Measurements from ENCODE around the gene CDH10.

CDH10 gene

DNA sequence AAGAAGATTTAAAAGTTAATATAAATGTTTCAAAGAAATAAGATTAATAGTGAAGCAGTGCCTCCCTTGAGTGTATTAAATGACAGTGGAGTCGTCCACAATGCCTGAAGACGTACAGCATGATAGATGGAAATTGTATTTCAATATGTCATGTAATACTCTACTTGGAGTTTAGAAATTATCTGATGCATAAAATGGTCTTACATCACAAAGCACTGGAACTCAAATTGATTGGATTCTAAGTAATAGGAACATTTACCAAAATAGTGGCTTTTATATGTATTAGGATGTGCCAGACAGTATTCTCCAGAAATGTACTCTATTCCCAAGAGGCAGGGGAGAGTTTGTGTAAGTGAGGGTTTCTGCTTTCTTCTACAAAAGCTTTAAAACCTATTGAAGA, 49.4 kb downstream of the CDH10 start:
- no peak for DNase-seq

GRCh38 chr5:24591426-24591825, 53.4 kb downstream of the CDH10 start:
- no peak for DNase-seq

- no peak for DNase-seq
Measured at GRCh38 chr5:24589566-24589965, 55.2 kb downstream of the CDH10 start.

DNA sequence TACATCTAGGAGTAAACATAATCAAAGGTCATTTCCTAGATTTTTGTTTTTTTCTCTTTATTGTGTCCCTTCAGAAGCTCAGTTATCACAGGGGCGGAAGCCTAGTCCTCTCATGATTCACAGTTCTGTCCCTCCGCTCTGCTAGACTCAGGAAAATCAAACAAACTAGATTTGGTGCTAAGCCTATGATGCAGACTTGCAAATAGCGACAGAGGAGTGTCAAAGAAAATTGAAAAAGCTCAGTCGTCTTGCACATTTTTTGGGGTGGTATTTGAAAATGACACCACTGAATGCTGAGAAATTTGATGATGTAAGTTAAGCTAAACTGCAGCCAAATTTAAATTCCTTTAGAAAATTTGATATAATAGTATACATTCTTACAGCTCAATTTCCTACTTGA, 59.0 kb downstream of the CDH10 start:
- no peak for DNase-seq

DNA sequence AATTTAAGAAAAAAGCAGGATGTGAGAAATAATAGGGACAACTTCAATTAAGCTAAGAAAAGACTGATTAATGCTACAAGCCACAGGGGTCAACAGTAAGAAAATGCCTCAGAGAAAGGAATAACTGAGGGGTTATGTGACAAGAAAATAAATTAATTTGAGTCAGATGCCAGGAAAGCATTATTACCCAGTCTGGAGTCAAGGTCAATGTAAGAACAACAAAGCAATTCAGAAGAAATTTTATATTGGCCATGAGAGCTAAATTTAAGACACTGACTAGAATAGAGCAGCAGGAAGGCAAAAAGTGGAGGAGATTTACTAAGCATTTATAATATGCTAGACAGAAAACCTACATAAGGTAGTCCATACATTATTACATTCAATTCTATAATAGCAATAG, 73.5 kb downstream of the CDH10 start:
- no peak for DNase-seq

DNA sequence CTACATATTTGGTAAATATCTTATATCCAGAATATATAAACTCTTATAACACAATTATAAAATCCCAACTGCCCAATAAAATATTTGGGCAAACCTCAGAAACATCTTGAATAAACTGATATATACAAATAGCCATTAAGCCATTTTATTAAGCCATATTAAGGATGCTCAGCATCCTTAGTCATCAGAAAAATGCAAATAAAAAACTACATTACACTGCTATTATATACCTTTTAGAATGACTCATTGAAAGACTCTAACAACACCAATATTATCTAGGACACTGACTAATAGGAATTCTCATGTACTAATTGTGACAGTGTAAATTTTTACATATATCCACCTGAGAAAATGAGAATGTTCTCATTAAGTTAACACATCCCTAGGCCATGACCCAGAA, 77.8 kb downstream of the CDH10 start:
- DNase-seq, result no peak

- no peak for DNase-seq
Measured at GRCh38 chr5:24555229-24555628, 89.5 kb downstream of the CDH10 start.

- no peak for DNase-seq
Measured at GRCh38 chr5:24547132-24547531, 97.6 kb downstream of the CDH10 start.

GRCh38 chr5:24539613-24540012, 105.2 kb downstream of the CDH10 start:
- peak; percentile 83 for DNase-seq

DNA sequence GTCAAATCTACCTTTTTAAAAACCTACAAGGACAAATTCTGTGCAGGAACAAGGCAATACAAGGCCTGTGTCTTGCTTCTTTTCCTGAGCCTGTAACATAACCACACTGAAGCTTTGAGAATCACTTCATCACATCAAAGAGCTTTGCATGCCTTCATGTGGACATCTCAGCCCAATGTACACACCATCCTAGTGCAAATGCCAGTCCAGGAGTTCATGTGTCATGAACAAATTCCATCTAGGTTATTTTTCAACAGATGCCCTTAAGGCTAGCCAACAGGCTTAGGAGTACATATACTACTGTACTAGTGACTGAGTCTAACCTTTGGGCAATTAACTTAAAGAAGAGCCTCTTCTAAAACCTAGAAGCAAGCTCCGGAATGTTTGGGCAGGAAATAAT, 106.4 kb downstream of the CDH10 start:
- DNase-seq, result no peak

GRCh38 chr5:24535646-24536045, 109.1 kb downstream of the CDH10 start:
- DNase-seq, result no peak

DNA sequence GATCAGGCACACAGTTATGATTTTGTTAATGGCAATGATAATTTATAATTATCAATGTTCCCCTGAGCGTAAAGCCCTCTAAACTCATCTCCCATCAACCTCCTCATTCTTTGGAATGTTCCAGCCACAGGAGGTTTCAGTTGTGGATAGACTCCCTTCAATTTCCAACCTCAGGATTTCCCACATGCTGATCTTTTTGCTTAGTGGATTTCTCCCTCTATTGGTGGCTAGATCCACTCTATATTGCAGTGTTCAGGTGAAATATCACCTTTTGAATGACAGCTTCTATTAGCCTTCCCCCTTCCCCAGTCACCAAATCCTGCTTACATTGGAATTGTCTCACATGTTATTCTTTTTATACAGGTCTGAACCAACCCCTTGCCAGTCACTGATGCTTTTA, 113.9 kb downstream of the CDH10 start:
- DNase-seq, result no peak

DNA sequence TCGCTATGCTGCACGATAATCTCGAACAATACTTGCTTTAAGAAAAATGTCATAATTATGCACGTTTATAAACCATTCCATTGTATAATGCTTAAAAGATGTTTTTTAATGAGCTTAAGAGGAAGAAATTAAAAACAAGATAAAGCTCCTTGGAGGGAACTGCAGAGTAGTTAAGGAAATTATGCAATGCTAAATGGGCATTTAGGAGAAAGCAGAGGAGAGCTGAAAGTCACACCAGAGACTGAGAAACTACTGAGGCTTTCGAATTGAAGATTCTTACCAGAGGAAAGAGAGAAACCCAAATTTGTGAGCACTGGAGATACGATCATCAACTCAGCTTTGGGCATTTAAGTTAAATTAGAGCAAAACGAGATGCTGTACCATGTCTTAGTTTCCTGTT, 119.4 kb downstream of the CDH10 start:
- no peak for DNase-seq

DNA sequence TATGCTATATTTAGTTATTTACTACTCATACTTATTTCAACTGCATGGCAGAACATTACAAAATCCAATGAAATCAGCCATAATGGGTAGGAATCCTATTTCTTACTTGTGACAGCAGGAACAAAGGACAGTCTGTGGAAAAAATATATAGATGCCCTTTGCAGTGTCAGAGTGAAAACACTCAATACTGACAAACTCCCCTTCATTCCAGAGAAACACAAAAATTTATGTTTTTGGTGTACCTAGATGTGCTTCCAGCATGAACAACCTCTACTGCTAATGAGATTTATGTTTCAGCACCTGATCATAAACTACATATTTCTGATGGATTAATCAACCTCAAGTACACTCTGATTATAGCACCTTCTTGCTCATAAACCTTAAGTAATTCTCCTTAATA, 132.4 kb downstream of the CDH10 start:
- DNase-seq, result no peak

- DNase-seq, result no peak
Measured at GRCh38 chr5:24510523-24510988, 134.2 kb downstream of the CDH10 start.

GRCh38 chr5:24509943-24510342, 134.8 kb downstream of the CDH10 start:
- DNase-seq, result no peak

- DNase-seq, result no peak
Measured at GRCh38 chr5:24505258-24505657, 139.5 kb downstream of the CDH10 start.

DNA sequence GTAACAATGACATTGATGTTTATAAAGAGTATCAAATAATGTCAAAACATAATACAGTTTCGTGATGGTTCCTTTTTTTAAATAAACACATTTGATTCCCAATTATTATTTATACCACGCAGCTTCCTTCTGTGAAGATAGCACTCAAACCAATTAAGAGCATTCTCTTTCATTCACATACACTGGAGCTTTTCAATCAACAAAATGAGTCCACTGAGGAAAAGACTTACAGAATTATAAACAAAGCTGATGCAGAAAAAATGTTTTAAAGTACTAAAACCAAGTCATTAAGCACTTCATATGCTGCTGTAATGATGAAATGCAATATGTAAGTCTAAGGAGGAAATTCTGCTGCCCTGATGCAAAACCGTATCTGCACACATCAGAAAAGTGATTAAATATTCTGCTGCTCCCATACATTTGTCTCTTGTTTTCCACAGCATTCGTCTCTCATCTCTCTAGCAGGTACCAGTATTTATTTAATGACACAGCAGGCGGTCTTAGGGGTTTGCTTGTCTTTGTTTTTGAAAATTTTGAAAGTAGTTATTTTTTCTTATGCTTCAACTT, 147.1 kb downstream of the CDH10 start:
- no peak for DNase-seq

- no peak for DNase-seq
Measured at GRCh38 chr5:24497145-24497544, 147.6 kb downstream of the CDH10 start.

GRCh38 chr5:24496268-24496667, 148.5 kb downstream of the CDH10 start:
- no peak for DNase-seq

- DNase-seq, result no peak
Measured at GRCh38 chr5:24492229-24492628, 152.5 kb downstream of the CDH10 start.

GRCh38 chr5:24491490-24491889, 153.3 kb downstream of the CDH10 start:
- no peak for DNase-seq

DNA sequence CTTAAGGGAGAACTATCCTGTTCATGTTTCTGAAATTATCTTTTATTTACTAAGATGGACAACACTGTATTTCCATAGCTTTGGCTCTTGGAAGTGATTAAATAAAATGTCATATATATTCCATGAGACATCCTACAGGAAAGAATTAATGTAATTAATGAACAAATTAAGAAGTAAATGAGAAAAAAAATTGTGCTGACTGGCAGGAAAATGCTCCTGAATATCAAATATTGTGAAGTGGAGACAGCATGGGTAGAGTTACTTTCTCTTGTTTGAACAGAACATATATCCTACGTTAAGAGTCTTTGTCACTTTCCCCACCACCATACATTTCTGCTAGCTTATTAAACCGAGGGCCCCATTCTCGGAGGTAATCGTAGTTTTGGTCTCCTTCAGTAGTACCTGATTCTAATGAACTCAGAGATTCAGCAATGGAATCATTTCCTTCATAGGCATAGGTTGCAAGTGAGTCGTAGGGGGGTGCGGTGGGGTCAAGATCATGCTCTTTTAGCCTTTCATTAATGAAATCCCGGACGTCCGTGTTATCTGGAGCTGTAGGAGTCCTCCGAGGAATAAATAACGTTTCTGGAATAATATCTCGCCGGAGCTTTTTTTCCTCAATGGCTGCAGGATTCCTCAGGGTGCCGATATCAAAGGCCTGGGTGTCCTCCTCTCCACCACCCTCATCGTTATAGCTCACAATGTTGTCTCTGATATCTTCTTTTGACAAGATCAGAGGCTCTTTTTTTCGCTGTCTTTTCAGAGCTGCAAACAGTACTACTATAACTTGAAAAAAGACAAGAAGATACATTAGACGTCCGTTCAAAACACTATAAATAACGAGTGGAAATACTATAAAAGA, 157.2 kb downstream of the CDH10 start:
- no peak for DNase-seq

- no peak for DNase-seq
Measured at GRCh38 chr5:24480952-24481351, 163.8 kb downstream of the CDH10 start.

DNA sequence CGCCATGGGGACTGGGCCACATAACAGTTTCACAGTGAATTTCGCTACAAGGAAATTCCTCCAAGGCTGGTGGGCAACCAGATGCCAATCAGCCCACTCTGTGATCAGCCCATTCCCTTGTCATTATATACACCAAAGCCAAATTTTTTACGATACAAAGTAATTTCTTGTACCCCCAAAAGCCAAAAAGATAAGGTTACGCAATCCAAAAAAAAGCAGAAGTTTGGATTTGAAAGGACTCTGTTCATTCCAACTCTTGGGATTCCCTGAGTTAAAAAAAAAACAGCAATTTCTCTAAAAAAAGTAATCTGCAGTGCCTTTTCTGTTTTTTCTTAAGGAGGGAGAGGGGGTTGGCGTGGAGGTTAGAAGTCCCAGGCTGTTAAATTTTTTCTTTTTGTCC, 166.8 kb downstream of the CDH10 start:
- DNase-seq, result no peak
